MM.1S (cell line): ENCODE results near the gene ZNF785.

Experiments used
- DNase-seq: peaks from one replicate; pipeline ENCODE4 v3.0.0-alpha.2; 2015
- H2AFZ ChIP-seq: fragments of 300-600 bp; sonication (generic); 2 replicates; pipeline ENCODE4 v1.6.0; 2016; ENCODE audit warnings: antibody characterized with exemption, low read length
- H3F3A ChIP-seq: fragments of 300-600 bp; sonication (generic); 2 replicates; pipeline ENCODE4 v1.6.1; 2016; ENCODE audit warnings: mild to moderate bottlenecking, antibody characterized with exemption, low read length, moderate library complexity, mixed read lengths; ENCODE audit not compliant: insufficient read depth
- H3K27ac ChIP-seq: fragments of 300-600 bp; sonication (generic); 2 replicates; pipeline ENCODE4 v1.5.1; 2016; ENCODE audit warnings: mild to moderate bottlenecking, low read length
- H3K27me3 ChIP-seq: fragments of 300-600 bp; sonication (generic); replicated peaks from 2 replicates; pipeline ENCODE4 v1.6.0; 2016; ENCODE audit warnings: low read length; ENCODE audit not compliant: insufficient read depth
- H3K36me3 ChIP-seq: fragments of 300-600 bp; sonication (generic); replicated peaks from 2 replicates; pipeline ENCODE4 v1.6.1; 2016; ENCODE audit warnings: mild to moderate bottlenecking, low read length, mixed read lengths; ENCODE audit not compliant: insufficient read depth
- H3K4me1 ChIP-seq: fragments of 300-600 bp; sonication (generic); 2 replicates; pipeline ENCODE4 v1.6.1; 2016; ENCODE audit warnings: low read length, mixed read lengths
- H3K4me2 ChIP-seq: fragments of 300-600 bp; sonication (generic); 2 replicates; pipeline ENCODE4 v1.6.0; 2016; ENCODE audit warnings: low read depth, low read length
- H3K4me3 ChIP-seq: fragments of 300-600 bp; sonication (generic); 2 replicates; pipeline ENCODE4 v1.5.1; 2016; ENCODE audit warnings: low read length, mixed read lengths
- H3K79me2 ChIP-seq: fragments of 300-600 bp; sonication (generic); 2 replicates; pipeline ENCODE4 v1.6.1; 2016; ENCODE audit warnings: mixed run types, low read length, mixed read lengths
- H3K9ac ChIP-seq: fragments of 300-600 bp; sonication (generic); 2 replicates; pipeline ENCODE4 v1.6.1; 2016; ENCODE audit warnings: low read length, mixed read lengths
- H3K9me2 ChIP-seq: fragments of 300-600 bp; sonication (generic); replicated peaks from 2 replicates; pipeline ENCODE4 v1.6.1; 2016; ENCODE audit warnings: mild to moderate bottlenecking, low read length, mixed read lengths; ENCODE audit not compliant: insufficient read depth
- H3K9me3 ChIP-seq: fragments of 300-600 bp; sonication (generic); replicated peaks from 2 replicates; pipeline ENCODE4 v1.6.1; 2016; ENCODE audit warnings: mild to moderate bottlenecking, low read length, mixed read lengths; ENCODE audit not compliant: insufficient read depth
- H4K20me1 ChIP-seq: fragments of 300-600 bp; sonication (generic); 2 replicates; pipeline ENCODE4 v1.6.1; 2016; ENCODE audit warnings: mild to moderate bottlenecking, low read length, moderate library complexity, mixed read lengths; ENCODE audit not compliant: insufficient read depth
- CTCF ChIP-seq: fragments of 300-600 bp; sonication (generic); IDR thresholded peaks from 2 replicates; pipeline ENCODE4 v1.5.1; 2016; ENCODE audit warnings: antibody characterized with exemption, low read length, mixed read lengths
- EZH2 ChIP-seq: fragments of 300-600 bp; sonication (generic); optimal IDR thresholded peaks from 2 replicates; pipeline ENCODE3; 2017; ENCODE audit warnings: low read depth, mild to moderate bottlenecking, antibody characterized with exemption, low read length, mixed read lengths
- EZH2phosphoT487 ChIP-seq: fragments of 300-600 bp; sonication (generic); IDR thresholded peaks from 2 replicates; pipeline ENCODE4 v1.6.1; 2018; ENCODE audit warnings: antibody characterized with exemption, low read length

Gene ZNF785

GRCh38 chr16:30602616-30603277 lies 17.2 kb upstream of the ZNF785 start:
- DNase-seq, result no peak
- no peaks in the 10 kb centered on the region for H3K79me2 ChIP-seq
- no peaks in the 10 kb centered on the region for H3K4me1 ChIP-seq
- no peaks in the 10 kb centered on the region for H3K27me3 ChIP-seq
- H2AFZ ChIP-seq, result no peak overlapping the region
- no peak overlapping the region for H3K4me2 ChIP-seq
- no peak overlapping the region for H3K27ac ChIP-seq
- no peaks in the 10 kb centered on the region for H3K9me3 ChIP-seq
- no peaks in the 10 kb centered on the region for H4K20me1 ChIP-seq
- H3K9ac ChIP-seq, result no peak overlapping the region
- TF ChIP-seq CTCF (no peak), EZH2 (no peak), EZH2phosphoT487 (no peak)
- no peaks in the 10 kb centered on the region for H3K36me3 ChIP-seq
- no peak overlapping the region for H3K4me3 ChIP-seq
- no peaks in the 10 kb centered on the region for H3F3A ChIP-seq
- H3K9me2 ChIP-seq, result no peaks in the 10 kb centered on the region

GRCh38 chr16:30601966-30602365 lies 16.5 kb upstream of the ZNF785 start:
- no peaks in the 10 kb centered on the region for H3K4me1 ChIP-seq
- H3K27ac ChIP-seq, result no peak overlapping the region
- no peak for TF ChIP-seq EZH2
- no peak for TF ChIP-seq EZH2phosphoT487
- TF ChIP-seq CTCF, result no peak
- no peaks in the 10 kb centered on the region for H3K9me3 ChIP-seq
- no peaks in the 10 kb centered on the region for H3K36me3 ChIP-seq
- H4K20me1 ChIP-seq, result no peaks in the 10 kb centered on the region
- no peaks in the 10 kb centered on the region for H3K9me2 ChIP-seq
- no peak overlapping the region for H3K9ac ChIP-seq
- H3K79me2 ChIP-seq, result no peaks in the 10 kb centered on the region
- no peak overlapping the region for H3K4me3 ChIP-seq
- no peaks in the 10 kb centered on the region for H3K27me3 ChIP-seq
- H2AFZ ChIP-seq, result no peak overlapping the region
- no peaks in the 10 kb centered on the region for H3F3A ChIP-seq
- DNase-seq, result no peak
- no peak overlapping the region for H3K4me2 ChIP-seq

- Histone ChIP-seq H3K79me2 (no peaks in the 10 kb centered on the region), H4K20me1 (no peaks in the 10 kb centered on the region), H3K36me3 (no peaks in the 10 kb centered on the region), H3K9me2 (no peaks in the 10 kb centered on the region), H3F3A (no peaks in the 10 kb centered on the region), H3K4me3 (no peak overlapping the region), H3K27me3 (no peaks in the 10 kb centered on the region), H2AFZ (no peak overlapping the region), H3K9me3 (no peaks in the 10 kb centered on the region), H3K4me2 (no peak overlapping the region), H3K4me1 (no peaks in the 10 kb centered on the region), H3K9ac (no peak overlapping the region), H3K27ac (no peak overlapping the region)
- TF ChIP-seq CTCF, result no peak
- TF ChIP-seq EZH2, result no peak
- TF ChIP-seq EZH2phosphoT487, result no peak
- DNase-seq, result no peak
Measured at GRCh38 chr16:30600929-30601328, 15.4 kb upstream of the ZNF785 start.
